ENCODE data around the gene CYRIA. TPM values are rescaled to one million over a fixed set of nuclear protein-coding genes. Genes with fewer than 3 reads are reported as not detected.

Gene CYRIA
- total RNA-seq, 4 donors from 2014 or later: 3.3 to 5.7 (median 4.9) TPM

DNA sequence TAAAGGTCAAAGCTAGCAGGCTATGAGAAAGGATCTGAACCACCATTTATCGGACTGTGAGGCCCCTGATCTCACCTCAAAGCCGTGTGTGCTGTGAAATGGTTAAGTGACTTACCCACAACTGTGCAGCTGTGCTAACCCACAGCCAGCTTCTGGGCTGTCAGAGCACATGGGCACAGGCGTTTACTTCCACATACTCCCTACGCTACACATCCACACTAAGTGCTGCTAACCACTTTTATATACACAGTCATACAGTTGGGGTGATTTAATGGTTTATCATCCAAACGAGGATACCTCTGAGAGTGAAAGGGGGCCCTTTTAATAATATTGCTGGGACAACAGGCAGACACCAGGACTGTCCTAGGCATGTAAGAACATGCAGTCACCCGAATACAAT lies 37.3 kb downstream of the CYRIA start:
- peaks cover 0 to 45% (median 34%) of the 10 kb centered on the region in 4 donors for H3K4me1 ChIP-seq
- no peaks in the 10 kb centered on the region for H3K9me3 ChIP-seq
- no peak for DNase-seq (ENCODE audit: low spot score in 2 of 2)
- no peaks in the 10 kb centered on the region for H3K36me3 ChIP-seq
- no peaks in the 10 kb centered on the region for H3K27me3 ChIP-seq
- H3K27ac ChIP-seq: no peak overlapping the region
- no peak overlapping the region for H3K4me3 ChIP-seq
- TF ChIP-seq POLR2A (IDR thresholded peaks at IDR 0.05) (no peak), EP300 (IDR thresholded peaks at IDR 0.05) (no peak)
- TF ChIP-seq, protein P1, sequence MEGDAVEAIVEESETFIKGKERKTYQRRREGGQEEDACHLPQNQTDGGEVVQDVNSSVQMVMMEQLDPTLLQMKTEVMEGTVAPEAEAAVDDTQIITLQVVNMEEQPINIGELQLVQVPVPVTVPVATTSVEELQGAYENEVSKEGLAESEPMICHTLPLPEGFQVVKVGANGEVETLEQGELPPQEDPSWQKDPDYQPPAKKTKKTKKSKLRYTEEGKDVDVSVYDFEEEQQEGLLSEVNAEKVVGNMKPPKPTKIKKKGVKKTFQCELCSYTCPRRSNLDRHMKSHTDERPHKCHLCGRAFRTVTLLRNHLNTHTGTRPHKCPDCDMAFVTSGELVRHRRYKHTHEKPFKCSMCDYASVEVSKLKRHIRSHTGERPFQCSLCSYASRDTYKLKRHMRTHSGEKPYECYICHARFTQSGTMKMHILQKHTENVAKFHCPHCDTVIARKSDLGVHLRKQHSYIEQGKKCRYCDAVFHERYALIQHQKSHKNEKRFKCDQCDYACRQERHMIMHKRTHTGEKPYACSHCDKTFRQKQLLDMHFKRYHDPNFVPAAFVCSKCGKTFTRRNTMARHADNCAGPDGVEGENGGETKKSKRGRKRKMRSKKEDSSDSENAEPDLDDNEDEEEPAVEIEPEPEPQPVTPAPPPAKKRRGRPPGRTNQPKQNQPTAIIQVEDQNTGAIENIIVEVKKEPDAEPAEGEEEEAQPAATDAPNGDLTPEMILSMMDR (IDR thresholded peaks at IDR 0.05): no peak
- 77 to 84% methylated on average over 6 of the region's 6 CpGs for WGBS, 2 donors

DNA sequence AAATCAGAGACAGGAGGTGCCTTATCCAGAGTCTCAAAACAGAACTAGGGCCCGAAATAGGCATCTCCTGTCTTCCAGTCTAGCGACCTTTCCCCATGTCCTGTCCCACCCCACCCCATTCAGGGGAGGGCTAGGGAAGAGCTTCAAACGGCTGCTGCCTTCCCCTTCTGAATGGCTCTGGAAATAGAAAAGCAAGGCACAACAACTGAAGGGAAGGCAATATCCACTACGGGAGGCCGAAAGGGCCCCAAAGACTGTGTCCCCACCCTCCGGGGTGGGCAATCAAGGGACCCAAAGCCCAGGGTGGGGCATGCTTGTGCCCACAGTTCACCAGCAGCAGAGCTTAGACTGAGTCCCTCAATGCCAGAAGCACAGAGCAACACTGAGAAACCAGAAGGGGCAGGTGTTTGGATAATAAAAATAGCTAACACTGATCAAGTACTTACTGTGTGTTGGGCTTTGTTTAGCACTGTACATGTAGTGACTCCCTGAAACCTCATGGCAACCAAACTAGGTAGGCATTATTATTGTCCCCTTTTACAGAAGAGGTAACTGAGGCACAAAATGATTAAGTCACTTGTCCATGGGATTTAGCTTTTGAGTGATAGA lies 38.5 kb downstream of the CYRIA start:
- Histone ChIP-seq H3K4me3 (no peak overlapping the region), H3K27me3 (no peaks in the 10 kb centered on the region), H3K9me3 (no peaks in the 10 kb centered on the region), H3K4me1 (peaks cover 0 to 51% (median 34%) of the 10 kb centered on the region in 4 donors), H3K36me3 (peaks cover 0 to under 1% (median 0%) of the 10 kb centered on the region in 3 donors), H3K27ac (peak overlapping the region in 3 of 4 donors; percentile 58 to 75 (median 67))
- WGBS, 2 donors: 77 to 84% methylated on average over 6 of the region's 6 CpGs
- TF ChIP-seq EP300 (IDR thresholded peaks at IDR 0.05): no peak
- no peak for TF ChIP-seq POLR2A (IDR thresholded peaks at IDR 0.05)
- no peak for DNase-seq (ENCODE audit: low spot score in 2 of 2)

DNA sequence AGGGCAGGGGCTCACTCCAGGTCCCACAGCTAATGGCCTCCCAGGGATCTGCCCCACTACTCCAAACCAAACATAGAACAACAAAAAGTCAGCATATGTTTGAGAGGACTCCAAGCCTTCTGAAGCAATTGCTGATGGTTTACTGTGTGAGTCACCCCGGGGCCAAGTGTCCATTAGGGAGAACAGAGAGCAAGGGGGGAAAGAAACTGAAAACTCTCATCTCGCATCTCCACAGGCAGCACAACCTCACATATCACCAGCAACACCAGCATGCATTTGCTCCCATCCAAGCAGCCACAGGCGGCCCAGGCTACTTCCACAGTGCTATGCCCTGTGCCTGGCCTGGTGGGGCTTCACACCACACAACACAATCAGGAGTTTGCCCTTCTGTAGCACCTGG lies 39.1 kb downstream of the CYRIA start:
- Histone ChIP-seq H3K9me3 (no peaks in the 10 kb centered on the region), H3K4me1 (peaks cover 0 to 51% (median 34%) of the 10 kb centered on the region in 4 donors), H3K36me3 (peaks cover 0 to 3% (median 0%) of the 10 kb centered on the region in 3 donors), H3K27ac (peak overlapping the region in 3 of 4 donors; percentile 58 to 75 (median 67)), H3K4me3 (no peak overlapping the region), H3K27me3 (no peaks in the 10 kb centered on the region)
- WGBS, 2 donors: 66 to 79% methylated on average over 3 of the region's 3 CpGs
- TF ChIP-seq EP300 (IDR thresholded peaks at IDR 0.05) (no peak), POLR2A (IDR thresholded peaks at IDR 0.05) (no peak)
- TF ChIP-seq, protein P1 (IDR thresholded peaks at IDR 0.05): no peak
- peak in 1 of 2 donors; percentile 40 for DNase-seq (ENCODE audit: low spot score in 2 of 2)

DNA sequence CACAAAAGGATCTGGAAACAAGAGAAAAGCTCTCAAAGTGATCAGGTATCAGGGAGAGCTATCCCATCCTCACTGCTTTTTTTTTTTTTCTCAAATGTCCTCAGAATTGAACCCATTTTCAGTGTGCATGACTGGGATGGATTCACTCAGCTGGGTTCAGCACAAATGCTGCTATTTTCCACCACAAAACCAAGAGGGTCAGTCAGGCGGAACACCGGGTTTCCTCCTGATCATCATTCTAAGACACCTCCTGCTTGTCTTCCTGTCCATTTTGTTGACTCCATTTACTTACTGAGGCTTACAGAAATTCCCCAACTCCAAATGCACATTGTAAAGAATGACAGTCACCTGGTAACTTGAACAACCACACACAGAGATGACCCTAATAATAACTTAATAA lies 39.9 kb downstream of the CYRIA start:
- DNase-seq (ENCODE audit: low spot score in 2 of 2): no peak
- peaks cover 0 to 3% (median 0%) of the 10 kb centered on the region in 3 donors for H3K36me3 ChIP-seq
- no peak overlapping the region for H3K4me3 ChIP-seq
- peaks cover 0 to 51% (median 34%) of the 10 kb centered on the region in 4 donors for H3K4me1 ChIP-seq
- TF ChIP-seq, protein P1 (IDR thresholded peaks at IDR 0.05): no peak
- TF ChIP-seq POLR2A (IDR thresholded peaks at IDR 0.05) (no peak), EP300 (IDR thresholded peaks at IDR 0.05) (no peak)
- 91 to 92% methylated on average over 2 of the region's 2 CpGs for WGBS, 2 donors
- peak overlapping the region in 3 of 4 donors; percentile 58 to 75 (median 67) for H3K27ac ChIP-seq
- H3K9me3 ChIP-seq: no peaks in the 10 kb centered on the region
- no peaks in the 10 kb centered on the region for H3K27me3 ChIP-seq

DNA sequence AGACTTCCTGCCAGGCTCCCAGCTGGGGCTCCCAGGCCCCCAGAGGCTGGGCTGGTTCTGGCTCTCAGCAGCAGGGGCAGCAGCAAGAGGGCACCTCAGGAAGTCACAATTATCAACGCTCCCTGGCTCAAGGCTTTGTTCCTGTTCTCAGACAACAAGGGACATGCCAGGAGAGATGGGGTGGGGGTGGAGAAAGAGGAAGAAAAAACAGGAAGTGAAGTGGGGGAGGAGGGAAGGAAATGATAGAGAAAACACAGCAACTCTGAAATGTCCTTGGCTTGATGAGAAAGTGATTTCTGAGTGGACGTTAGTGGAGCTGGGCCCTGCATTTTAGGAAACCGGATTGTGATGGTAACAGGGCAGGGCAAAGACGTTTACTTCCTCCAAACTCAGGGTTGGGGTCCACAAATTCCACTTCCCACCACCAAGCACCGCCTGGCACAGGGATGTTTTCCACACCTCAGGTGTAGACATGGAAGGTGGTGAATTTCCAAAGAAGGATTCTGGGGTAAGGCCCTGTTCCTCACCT lies 40.4 kb downstream of the CYRIA start:
- Histone ChIP-seq H3K27me3 (no peaks in the 10 kb centered on the region), H3K9me3 (no peaks in the 10 kb centered on the region), H3K27ac (peak overlapping the region in 3 of 4 donors; percentile 58 to 75 (median 67)), H3K4me3 (no peak overlapping the region), H3K4me1 (peaks cover 0 to 51% (median 34%) of the 10 kb centered on the region in 4 donors), H3K36me3 (peaks cover 0 to 3% (median 0%) of the 10 kb centered on the region in 3 donors)
- peak in 1 of 2 donors; percentile 39 for DNase-seq (ENCODE audit: low spot score in 2 of 2)
- TF ChIP-seq, protein P1 (IDR thresholded peaks at IDR 0.05): no peak
- TF ChIP-seq POLR2A (IDR thresholded peaks at IDR 0.05) (no peak), EP300 (IDR thresholded peaks at IDR 0.05) (peak in 1 of 2 donors; percentile 59)
- WGBS, 2 donors: 48 to 51% methylated on average over 5 of the region's 5 CpGs
